Stimulated activated CD8-positive, alpha-beta memory T cell treated with anti-CD3 and anti-CD28 coated beads, Interleukin-15, amount 100 ng/mL, for 24 hours (primary cell): ENCODE results near the gene RGS3.
"Not testable (repeated sequence)": the region's sequence is repeated elsewhere in the genome, so short reads cannot be mapped to it uniquely, and the experiment has no call there.

Source experiments
- DNase-seq: peaks from one replicate; pipeline ENCODE4 v3.0.0-alpha.2; 2020; ENCODE audit warnings: low read depth

The RGS3 gene

DNA sequence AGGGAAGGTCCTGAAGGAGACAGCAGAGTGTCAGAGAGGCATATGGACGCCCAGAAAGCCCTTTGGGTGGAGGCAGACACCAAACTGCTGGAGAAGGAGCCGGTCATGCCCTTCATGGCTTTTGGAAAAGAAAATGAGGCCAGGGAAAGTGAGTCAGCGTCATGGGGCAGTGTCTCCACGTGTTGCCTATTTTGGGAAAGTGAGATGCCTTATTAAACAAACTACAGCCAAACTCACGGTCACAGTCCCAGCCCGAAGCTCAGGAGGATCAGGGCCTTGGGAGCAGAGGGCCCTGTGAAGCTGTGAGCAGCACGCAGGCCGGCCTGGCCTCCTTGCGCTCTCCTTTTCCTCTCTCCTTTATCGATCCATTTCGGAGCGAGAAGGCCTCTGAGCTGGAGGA is 25.0 kb downstream of the RGS3 start:
- no peak for DNase-seq

DNA sequence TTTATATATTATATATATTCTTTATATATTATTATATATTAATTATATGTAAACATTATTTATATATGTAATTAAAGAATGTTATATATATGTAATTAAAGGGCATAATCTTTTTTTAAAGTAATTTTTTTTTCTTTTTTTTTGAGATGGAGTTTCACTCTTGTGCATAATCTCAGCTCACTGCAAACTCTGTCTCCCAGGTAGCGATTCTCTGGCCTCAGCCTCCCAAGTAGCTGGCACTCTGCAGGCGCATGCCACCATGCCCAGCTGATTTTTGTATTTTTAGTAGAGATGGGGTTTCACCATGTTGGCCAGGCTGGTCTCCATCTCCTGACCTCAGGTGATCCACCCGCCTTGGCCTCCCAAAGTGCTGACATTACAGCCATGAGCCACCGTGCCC is 27.6 kb downstream of the RGS3 start:
- DNase-seq, result not testable (repeated sequence)

DNA sequence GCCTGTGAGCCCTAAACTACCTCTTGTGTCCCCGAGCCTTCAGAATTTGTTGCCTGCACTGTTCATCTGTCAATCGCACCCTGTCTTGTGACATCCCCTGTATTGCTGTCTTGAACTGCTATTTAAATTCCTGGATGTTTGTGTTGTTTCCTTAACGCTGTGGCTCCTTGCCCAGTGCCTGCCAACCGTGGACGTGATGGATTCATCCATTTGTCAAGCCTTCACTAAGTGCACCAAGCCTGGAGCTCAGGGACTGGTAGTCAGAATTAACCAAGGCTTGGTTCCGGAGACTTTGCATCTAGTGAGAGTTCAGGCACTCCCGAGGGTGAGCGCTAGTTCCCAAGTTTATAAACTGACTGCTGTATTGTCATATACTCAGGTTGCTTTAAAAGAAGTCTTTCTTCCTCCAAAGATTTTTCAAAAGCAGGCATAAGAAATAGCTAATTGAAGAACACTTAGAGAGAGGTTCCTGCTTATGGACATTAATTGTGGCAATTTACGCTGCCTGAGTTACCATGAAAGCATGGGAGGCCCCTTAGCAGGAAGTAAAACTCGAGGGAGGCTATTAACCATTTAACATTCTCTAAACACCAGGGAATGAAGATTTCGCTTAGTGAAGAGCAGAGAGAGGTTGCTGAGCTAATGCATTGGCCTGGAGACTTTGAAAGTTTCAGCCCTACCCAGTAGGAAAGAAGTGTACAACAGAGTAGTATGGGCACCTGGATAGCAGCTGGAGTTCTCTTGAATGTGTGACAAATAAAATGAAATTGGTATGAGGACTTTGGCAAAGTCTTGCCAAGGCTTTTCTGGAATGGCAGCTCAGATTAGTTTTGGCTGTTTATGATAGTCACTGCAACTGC is 29.0 kb downstream of the RGS3 start:
- no peak for DNase-seq

DNA sequence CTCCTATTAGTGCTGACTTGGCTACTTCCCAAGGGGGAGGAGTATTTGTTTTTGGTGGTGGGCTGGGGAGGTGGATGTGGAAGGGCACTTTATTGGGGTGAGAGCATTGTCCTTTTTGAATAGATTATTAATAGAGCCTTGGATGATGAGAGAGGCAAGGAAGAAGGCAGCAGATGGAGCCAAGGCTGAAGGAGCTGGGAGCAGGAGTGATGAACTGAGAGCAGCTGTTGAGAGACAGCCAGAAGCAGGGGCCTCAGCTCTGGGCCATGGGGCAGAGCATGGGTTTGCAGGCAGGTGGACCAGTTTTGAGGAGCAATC is 29.6 kb downstream of the RGS3 start:
- no peak for DNase-seq

DNA sequence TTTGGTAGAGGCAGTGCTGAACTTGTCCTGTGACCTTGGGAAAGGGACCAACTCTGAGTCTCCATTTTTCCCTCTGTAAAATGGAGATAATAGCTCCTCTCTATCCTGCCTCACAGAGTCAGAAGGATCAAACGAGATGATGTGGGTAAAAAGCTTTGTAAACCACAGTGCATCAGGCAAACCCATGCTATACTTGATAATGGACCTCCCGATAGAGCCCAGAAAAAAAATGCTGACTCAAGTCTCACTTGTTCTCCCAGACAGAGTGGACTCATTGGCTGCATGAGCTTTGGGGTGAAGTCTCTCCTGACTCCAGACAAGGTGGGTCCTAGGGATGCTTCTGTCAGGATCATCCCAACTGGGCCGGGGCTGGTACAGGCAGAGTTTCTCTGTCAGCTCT is 32.0 kb downstream of the RGS3 start:
- no peak for DNase-seq

DNA sequence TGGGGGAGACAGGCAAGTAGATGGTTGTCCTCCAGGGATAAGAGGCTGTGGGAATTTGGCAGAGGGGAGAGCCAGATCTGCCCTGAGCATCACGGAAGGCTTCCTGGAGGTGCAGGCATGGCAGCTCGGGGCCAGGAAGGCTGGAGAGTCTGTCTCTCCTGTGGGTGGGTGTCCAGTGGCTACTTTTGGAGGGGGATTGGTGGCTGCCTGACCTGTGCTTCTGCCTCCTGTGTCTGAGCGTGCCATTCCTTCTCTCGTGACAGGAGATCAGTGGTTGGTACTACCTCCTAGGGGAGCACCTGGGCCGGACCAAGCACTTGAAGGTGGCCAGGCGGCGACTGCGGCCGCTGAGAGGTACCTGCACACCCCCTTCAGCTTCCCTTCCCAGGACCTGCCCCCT is 33.5 kb downstream of the RGS3 start:
- DNase-seq, result no peak

DNA sequence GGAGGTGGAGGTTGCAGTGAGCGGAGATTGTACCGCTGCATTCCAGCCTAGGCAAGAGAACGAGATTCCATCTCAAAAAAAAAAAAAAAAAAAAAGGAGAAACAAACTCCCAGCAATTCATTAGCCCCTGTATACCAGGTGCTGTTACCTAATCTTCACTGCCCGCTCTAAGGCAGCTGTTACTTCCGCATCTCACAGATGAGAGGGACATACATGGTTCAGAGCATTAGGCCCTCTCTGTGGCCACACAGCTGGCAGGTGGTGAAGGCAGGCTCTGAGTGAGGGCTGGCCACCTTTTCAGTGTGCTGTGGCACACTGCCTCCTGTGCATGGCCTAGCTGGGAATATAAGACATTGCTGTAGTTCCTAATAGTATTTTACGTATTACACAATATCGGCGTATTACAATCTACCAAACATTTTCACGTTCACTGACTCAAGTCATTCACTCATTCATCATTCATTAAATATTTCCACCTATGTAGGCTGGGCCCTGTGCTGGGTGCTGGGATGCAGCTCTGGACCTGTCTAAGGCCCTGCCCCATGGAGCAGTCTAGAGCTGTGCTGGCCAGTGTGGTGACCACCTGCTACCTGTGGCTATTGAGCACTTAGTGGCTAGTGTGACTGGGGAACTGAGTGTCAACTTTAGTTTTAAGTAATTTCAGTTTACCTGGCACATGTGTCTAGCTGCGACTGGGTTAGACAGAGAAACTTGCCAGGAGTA is 35.8 kb downstream of the RGS3 start:
- DNase-seq, result no peak

DNA sequence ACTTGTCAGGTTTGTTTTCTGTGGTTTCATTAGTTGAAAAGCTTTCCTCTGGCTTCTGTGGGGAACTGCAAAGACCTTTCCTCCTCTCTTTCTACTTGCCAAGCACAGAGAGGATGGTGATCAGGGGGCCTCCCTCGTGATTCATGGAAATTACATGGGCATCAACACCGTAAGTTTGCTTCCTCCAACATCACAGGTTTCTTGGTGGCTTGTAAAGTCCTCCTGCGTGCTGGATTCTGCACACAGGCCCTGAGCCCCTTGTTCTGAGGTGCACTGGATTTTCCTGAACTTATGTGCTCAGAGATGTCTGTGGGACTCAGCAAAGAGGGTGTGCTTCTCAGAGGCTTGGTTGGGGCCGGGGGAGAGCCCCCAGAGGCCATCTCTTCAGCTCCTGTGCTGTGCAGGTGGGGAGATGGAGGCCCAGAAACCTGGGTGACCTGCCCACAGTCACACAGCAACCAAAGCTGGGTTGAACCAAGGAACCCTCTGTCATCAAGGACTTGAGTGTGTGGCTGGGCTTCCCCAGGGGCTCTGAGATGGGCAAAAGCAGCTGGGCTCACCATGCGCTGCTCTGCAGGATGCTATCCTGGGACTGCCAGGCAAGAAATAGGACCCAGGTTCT is 36.5 kb downstream of the RGS3 start:
- DNase-seq, result no peak

DNA sequence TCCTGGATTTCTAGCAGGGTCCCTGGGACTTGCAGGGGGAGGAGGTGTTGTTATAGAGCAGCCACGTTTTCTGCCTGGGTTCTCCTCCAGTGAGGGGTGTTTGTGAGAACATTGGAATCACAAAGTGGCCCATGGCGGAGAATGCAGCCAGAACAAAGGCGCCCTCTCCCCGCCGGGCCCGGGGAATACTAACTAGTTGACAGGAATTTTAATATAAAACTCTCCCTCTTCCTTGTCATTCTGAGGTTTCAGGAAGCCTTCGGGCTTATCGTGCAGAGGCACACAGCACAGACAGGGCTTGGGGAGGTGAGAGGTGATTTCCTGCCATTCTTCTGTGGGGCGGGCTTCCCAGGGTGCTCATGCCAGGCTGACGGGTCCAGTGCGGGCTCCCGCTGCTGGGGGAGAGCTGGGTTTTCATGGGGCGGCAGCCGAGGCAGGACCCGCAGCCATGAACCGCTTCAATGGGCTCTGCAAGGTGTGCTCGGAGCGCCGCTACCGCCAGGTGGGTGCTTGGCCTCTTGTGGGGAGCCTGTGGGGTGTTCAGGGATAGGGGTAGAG is 37.7 kb downstream of the RGS3 start:
- no peak for DNase-seq

DNA sequence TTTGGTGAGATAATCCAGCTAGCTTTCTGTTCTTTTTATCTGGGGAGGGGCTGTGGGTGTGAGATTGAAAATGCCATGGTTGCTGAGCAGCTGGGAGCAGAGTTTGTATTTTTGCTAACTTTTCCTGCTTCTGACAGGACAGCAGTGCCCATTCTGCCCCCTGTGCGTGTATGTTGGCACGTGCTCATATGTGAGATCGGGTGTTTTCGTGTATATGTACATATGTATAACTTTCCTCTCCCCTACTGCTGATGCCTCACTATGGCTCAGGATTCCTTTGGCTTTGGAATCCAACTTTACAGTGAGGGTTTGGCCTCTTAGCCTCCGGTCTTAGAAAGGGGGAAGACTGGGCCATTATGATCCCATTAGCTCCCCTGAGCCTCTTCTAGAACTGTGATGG is 38.3 kb downstream of the RGS3 start:
- DNase-seq, result no peak

DNA sequence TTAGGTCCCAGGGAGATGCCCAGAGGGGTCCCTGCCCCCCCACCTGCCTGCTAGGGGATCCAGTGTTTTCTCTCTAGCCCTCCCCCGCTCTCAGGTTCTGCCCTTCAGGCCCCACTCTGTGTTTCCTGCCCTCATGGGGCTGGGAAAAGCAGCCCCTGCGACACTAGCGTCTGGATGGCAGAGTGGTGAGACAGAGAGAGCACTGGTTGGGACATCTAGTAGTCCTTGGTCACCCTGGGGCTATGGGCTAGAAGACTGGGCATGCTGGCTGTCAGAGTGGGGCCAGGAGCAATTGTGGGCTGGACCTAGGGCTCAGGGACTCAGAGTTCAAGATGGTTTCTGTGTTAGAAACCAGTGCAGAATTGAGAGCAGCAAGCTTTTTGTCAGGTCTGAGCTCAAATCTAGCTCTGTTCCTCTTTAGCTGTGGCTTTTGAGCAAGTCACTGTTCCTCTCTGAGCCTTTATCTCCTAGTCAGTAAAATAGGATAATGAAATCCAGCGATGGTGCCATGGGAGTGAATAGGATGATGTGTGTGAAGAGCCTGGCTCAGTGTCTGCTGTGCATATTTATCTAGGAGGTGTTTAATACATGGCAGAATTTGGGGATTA is 39.0 kb downstream of the RGS3 start:
- DNase-seq, result no peak

DNA sequence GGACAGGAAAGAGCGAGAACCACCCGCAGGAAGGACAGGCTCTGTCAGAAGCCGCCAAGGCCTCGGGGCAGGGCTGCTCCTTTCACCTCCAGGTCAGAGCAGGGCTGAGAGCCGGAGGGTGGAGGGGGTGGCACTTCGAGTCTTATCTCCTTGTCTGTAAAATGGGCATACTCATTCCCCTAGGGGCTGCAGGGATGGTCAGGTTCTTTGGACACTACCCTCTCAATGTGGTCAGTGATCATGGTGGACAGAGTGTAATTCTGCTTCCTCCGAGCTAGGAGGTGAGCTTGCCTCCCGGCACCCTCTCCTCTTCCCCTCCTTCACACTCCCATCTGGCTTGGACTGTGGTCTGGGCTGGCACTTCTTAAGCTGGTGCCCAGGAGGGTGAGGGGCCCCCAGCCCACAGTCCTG is 39.6 kb downstream of the RGS3 start:
- no peak for DNase-seq

DNA sequence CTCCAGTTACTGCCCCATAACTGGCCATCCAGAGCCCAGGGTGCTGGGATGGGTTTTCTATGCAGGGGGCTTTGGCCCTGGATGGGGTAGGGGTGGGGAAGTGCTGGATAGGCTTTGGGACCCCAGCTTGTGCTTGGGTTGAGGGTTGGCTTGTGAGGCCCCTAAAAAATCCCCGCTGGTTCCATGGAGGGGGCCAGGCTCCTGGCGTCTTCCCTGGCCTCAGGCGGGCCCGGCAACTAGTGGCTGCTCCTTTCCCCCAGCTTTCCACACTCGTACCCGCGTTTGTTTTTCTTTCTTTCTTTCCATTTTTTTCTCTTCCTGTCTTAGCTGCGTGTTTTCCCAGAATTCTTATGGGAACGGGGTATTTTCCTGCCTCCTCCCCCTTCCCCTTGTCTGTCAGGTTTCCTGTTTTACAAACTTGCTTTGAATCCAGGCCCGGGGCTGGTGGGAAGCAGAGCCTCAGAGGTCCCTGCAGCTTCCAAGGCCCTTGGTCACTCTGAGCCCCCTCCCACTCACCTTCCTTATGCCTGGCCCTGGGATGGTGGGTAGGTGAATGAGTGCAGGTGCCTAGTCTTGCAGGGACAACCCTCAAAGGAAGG is 40.2 kb downstream of the RGS3 start:
- no peak for DNase-seq

DNA sequence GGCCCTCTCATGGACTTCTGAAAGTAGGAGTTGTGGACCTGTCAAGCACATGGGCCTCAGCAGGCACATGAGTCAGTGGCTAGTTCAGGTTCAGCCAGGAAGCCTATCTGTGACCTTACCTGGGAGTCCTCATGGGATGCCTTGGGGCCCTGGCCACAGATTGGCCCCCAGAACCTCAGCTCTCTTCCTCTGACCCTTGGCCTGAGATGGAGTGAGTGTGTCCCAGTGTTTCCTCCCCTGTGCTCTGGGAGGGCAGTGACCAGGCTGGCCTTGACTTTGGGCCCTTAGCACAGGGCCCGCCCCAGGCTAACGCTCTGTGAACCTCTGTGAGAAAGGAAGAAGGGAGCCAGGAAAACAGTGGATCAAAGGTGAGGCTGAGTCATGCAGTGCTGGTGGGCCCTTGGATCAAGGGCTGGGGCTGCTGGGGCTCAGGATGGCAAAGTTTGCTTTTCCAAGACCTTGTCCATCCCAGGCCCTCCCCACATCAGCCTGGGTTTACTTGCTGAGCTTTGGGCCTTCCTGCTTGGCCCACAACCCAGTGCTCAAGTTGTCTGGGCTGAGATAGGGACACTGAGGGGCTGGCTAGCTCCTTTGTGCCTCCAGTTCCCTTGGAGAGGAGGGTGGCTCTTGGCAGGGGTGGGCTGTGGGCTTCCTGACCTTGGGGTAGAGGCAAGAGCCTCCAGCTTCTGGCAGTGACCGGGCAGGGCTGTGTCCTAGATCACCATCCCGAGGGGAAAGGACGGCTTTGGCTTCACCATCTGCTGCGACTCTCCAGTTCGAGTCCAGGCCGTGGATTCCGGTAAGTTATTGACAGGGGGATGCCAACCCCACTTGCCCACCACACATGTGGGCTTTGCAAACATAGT is 41.4 kb downstream of the RGS3 start:
- no peak for DNase-seq

DNA sequence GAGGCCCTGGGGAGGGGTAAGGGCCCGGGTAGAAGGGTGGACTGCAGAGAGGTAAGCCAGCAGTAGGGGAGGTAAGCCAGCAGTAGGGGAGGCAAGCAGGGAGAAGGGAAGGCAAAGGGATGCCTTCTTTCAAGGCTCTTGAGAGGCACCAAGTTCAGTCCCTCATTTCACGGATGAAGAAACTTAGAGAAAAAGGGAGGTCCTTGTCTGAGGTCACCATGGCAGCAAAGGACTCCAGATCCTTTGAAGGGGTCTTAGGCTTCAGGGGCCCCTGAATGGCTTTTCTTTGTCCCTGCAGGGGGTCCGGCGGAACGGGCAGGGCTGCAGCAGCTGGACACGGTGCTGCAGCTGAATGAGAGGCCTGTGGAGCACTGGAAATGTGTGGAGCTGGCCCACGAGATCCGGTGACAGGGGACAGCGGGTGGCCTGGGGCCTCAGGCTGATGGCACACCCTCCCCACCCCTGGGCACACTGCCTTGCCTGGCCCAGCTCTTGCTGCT is 42.6 kb downstream of the RGS3 start:
- DNase-seq, result no peak

DNA sequence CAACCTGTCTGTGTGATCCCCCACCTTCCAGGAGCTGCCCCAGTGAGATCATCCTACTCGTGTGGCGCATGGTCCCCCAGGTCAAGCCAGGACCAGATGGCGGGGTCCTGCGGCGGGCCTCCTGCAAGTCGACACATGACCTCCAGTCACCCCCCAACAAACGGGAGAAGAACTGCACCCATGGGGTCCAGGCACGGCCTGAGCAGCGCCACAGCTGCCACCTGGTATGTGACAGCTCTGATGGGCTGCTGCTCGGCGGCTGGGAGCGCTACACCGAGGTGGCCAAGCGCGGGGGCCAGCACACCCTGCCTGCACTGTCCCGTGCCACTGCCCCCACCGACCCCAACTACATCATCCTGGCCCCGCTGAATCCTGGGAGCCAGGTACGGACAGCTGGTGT is 43.7 kb downstream of the RGS3 start:
- DNase-seq, result no peak

DNA sequence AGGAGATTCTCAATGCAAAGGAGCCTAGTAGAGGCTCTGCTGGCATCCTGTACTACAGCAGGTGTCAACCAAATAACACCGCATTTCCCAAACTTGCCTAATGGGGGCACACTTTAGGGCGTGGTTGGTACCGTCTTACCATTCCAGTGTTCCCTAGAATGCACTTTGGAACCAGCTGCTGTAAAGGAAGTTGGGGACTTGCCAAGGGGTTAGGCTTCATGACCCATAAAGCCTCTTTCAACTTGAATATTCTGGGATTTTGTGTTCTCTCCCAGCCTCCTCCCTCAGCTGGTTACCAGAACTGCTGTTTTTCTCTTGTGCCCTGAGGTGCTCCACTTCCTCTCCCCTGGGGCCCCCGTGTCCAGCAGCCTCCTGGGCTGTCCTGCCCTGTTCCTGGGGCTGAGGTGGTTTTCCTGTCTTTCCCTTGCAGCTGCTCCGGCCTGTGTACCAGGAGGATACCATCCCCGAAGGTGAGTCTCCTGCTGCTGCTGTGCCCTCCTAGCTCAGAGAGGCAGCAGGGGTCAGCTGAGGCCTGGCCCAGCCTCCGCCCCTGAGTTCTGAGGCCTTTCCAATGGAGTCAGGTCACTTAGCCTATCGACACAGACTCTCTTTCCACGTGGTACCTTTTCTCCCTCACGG is 44.7 kb downstream of the RGS3 start:
- no peak for DNase-seq

DNA sequence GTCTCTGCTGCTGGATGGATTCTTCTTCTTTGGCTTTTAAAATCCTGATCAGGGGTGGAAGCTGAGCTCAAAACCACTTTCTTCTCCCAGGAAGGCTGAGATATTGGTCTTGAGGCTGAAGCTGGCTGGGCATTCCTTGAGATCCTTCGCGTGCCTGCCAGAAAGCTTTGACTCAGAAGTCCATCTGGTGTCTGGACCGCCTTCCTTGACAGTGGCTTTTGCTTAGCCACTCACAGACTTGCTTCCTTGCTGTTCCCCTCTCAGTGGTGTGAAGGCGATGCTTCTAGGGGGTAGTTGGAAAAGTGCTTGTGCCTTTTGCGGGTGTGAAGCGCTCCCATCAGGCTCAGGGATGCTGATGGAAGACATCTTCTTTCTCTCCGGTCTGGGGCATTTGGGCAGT is 45.9 kb downstream of the RGS3 start:
- no peak for DNase-seq

DNA sequence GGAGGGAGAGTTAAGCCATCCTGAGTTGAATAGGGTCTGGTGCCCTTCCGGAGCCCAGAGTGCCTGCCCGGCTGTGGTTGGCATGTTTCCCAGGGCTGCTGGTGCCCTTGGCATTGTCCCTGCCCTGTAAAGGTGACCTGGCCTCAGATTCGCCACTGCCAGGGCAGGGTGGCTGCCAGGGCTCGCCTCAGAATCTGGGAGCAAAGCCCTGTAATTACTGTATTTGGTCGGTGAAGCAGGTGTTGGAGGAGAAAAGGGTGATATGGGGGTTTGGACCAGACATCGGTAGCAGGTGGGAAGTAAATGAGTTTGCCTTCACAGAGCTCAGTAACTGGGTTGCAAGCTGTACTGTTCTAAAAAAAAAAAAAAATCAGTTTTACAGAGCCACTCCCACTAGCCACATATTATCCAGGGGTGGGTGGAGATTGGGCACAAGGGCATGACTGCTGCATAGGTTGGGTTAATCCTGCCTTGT is 47.6 kb downstream of the RGS3 start:
- DNase-seq, result no peak
